GM19023 (cell line): ENCODE data around the gene SEC61B.
A peak's percentile ranks its signal among the peaks of the same experiment; 100 is the strongest.

Source experiments
- ATAC-seq: cut with Tn5 transposase; IDR thresholded peaks from one replicate; pipeline ENCODE4 v1.9.1; 2021; ENCODE audit warnings: mild to moderate bottlenecking, moderate library complexity; ENCODE audit not compliant: unreplicated experiment

Gene SEC61B

DNA sequence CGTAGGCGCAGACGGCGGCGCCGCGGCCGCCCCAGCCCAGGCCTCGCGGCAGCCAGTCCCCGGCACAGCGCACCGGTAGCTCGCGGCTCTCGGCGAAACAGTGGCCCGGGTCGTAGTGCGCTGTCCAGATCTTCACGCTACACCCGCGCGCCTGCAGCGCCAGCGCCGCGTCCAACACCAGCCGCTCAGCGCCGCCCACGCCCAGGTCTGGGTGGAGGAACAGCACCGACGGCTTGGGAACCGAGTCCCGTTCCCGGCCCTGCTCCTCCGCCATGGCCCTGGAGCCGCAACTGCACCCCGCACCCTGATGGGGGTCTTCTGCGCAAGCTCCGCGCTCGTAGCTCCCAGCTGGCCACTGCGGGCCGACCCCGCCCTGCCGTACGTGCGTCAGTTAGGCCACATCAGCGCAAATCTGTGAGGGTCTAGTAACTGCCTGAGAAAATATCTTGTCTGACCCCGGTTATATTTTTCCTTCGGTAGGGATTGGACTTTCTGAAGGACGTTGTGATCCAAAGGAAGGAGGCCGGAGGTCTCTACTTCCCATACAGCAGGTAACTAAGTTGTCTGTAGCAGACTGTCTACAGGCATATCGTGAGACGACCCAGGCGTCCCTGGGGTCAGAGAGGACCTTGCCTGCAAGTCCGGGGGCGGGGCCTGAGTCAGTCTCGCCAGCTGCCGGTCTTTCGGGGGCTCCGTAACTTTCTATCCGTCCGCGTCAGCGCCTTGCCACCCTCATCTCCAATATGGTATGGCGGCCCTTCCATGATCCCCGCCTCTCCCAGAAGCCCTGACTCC is at the start of gene SEC61B, which contains the start of gene ALG2:
Gene SEC61B (plus strand): TSS at position 662 of the 795 bp plus-strand sequence. CDS start 82 bp downstream, at position 744.
Gene ALG2 (minus strand): TSS at position 322 of the 795 bp plus-strand sequence. CDS start 48 bp downstream, at position 274.
- peak; percentile 95 for ATAC-seq

GRCh38 chr9:99173570-99174504 is 48.2 kb upstream of the SEC61B start:
- ATAC-seq, result peak; percentile 81

DNA sequence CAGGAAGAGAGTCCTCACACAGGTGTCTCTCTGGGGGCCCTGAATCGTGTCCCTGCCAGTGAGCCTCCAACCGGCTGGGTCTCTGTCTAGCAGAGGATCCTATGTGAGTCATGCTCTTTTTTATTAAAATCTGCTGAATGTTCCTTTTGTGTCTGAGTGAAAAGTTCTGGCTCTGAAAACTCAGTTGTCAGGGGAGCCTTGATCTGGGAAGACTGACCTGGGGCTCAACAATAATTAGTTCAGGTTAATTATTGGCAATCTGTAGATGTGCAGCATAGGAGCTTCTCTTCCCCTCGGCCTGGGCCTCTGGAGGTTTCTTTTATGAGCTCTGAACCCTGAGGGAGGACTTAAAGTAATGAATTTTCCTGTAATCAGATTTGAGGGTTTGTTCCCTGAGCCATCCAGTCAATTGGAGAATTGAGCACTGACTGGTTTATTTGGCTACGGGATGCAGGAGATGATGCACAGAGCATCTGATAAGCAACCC is 45.5 kb upstream of the SEC61B start:
- no peak for ATAC-seq

GRCh38 chr9:99177576-99178366 is 44.3 kb upstream of the SEC61B start:
- no peak for ATAC-seq

DNA sequence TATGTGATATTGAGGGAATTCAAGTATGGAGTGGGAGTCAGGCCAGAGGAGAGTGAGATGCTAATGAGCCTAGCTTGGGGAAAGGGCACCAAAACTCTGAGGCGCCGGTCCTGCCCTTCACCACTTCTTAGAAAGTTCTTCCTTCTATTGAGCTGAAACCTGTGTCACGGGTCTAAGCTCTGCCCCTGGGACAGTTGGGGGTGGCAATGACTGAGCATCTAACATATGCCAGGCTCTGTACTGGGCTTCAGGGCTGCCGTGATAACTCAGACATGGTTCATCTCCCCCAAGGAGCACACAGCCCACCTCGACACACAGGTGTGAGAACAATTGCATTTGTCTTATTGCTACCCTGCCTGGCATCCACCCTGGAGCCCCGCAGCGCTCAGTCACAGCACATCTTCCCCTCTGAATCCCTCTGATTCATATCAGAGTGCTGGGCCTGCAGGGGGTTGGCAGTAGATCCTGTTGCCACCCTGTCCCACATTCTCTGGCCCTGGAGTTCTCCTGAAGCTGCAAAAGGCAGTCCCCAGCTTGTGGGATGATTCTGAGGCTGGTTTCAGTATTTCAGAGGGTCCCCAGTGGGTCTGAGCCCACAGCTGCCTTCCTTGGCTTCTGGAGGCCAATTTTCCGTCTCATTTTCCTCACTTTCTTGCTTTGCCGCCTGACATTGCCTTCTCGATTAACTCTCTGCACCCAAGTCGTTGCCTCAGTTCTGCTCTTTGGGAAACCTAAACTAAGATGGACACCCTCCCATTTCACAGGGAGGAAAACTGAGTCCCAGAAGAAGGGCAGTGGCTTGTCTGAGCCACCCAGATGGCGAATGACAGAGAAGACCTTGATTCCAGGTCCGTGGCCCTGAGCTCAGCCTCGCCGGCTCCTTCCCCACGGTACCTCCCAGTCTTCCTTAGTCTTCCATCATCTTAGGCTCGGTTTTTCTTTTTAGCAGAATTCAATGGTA is 42.9 kb upstream of the SEC61B start:
- ATAC-seq, result no peak

- peak; percentile 40 for ATAC-seq
These were observed 41.9 kb upstream of the SEC61B start for GRCh38 chr9:99180199-99180598.

GRCh38 chr9:99180662-99181061 is 41.4 kb upstream of the SEC61B start:
- ATAC-seq, result no peak

- no peak for ATAC-seq
These were observed 40.9 kb upstream of the SEC61B start for GRCh38 chr9:99181206-99181605.

GRCh38 chr9:99181621-99182020 is 40.5 kb upstream of the SEC61B start:
- peak; percentile 54 for ATAC-seq

- no peak for ATAC-seq
These were observed 39.7 kb upstream of the SEC61B start for GRCh38 chr9:99182356-99182755.

- ATAC-seq, result no peak
These were observed 38.5 kb upstream of the SEC61B start for GRCh38 chr9:99183616-99184015.

DNA sequence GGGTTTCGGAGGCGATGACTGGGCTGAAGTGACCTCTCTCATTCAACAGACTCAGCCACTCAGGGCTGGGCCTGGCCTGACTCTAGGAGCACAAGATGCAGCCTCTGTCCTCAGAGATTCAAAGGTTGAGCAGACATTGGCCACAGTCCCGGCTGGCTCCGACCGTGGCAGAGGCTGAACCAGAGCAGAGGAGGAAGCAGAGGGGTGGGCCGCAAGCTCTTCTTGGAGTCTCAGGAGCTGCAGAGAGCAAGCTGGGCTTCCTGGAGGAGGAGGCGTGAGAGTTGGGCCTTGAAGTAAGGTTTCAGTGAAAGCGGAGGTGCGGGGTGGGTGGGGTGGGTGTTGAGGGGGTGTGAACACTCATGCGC is 38.0 kb upstream of the SEC61B start:
- ATAC-seq, result peak; percentile 5

DNA sequence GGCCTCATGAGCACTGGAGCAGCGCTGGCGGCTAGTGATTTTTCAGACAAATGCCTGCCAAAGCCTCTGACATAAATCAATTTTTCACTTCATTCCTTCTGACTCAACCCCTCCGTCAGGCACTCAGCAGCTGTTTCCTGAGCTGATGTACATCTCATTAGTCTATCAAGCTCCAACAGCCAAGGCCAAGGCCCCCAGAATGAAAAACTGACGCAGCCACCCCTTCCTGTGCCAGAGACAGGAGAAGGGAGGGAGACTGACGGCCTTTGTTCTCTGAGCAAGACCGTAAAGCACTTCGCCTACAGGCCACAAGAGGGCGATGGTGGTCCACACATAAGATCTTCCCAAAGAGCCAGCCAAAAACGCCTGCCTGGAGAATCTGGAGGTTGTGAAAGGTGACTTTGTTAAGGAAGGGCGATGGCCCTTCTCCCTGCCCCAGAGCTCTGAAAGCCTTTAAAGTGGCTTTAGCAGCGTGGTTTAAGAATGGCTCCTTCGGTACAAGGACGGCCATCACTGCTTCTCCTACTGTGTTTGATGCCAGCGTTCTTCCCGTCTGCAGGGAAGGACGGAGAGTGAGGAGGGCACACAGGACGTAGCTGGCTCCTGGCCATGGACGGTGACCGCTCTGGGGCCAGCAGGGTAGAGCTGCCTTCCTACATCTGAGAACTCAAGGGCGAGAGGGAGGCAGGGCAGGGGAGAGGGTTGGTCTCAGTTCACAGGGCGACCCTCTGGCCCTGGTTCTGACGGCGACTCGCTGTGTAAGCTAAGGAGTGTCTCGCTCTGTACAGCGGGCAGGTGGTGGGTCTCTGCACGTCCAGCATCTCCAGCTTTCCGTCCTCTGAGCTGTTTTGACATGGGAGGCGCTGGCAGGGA is 37.4 kb upstream of the SEC61B start:
- peak; percentile 39 for ATAC-seq

GRCh38 chr9:99185348-99185632 is 36.8 kb upstream of the SEC61B start:
- ATAC-seq, result no peak

- no peak for ATAC-seq
These were observed 36.1 kb upstream of the SEC61B start for GRCh38 chr9:99185934-99186333.

DNA sequence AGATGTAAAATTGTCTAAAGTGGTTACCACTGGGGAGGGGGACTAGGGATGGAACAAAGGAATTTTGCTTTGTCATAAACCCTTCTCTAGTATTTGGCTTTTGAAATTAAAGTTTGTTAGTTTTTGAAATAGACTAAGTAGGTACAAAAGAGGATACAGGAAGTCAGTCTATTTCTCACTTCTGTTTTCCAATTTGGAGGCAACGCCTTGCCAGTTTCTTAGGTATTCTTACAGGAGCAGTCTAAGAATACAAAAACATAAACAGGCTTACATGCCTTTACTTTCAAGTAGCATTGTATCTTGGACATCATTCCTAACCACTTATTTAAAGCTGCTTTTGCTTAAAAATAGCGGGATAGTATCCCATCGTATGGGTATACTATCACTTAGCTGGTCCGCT is 34.8 kb upstream of the SEC61B start:
- ATAC-seq, result no peak

DNA sequence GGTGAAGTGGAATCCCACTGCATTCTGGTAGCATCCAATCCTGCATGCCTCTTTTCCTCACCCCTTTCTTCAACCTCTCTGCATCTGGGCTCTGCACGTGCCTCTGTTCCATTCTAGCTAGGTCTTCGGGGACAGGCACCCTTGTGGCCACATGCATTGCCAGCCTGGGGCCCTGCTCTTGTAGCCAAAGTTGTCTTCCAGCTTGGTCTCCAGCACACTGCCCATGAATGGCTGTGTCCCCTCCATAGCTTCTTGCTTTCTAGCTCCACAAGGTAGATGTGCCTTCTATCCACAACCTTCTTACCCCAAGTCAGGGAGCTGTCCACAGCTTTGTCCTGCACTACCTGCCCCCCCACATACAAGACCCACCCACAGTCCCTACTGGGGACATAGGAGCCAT is 32.9 kb upstream of the SEC61B start:
- ATAC-seq, result no peak

DNA sequence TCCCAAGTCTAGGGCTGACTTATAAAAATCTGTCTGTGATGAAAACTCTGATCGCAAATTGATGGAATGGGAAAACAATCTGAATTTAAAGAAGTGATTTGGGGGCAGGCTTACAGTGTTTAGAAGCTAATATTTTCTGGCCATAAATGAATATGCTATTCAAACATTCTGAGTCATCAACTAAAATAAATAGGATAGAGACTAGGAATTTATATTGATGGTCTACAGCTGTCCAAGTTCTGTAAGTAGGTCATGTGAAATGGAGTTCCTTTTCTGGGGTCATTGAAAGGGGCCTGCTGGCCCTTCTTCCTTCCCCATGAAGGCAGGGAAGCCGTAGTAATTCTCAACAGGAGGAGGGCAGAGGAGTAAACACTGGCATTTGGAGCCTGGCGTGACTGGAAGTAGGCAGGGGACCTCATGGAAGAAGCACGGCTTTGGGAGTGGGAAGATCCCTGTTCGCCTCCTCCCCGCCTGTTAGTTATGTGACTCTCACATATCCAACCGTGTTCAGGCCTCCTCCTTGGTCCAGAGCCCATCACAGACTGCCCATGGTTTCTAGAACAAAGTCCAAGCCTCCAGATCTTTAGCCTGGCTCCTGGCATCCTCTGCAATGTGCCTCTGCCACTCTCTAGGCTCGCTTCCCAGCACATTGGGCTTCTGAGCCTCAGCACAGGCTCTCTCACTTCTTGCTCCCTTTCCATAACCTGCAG is 32.0 kb upstream of the SEC61B start:
- ATAC-seq, result no peak
